Activated CD4-positive, alpha-beta T cell treated with anti-CD3 and anti-CD28 coated beads, Interleukin-2, amount 10 ng/mL, durations not matched to agents 7 days and 5 days (primary cell): ENCODE data around the gene WFDC11. TPM values are rescaled to one million over a fixed set of nuclear protein-coding genes. Genes with fewer than 3 reads are reported as not detected.
"Not testable (repeated sequence)": the region's sequence is repeated elsewhere in the genome, so short reads cannot be mapped to it uniquely, and the experiment has no call there.

Experiments
- CTCF ChIA-PET: fragments of 350-600 bp; sonication (Branson Sonifier 250); formaldehyde crosslinking; loops from one replicate; lab custom pipeline; 2021; ENCODE audit warnings: antibody characterized with exemption; lab: Charles Lee
- POLR2A ChIA-PET: fragments of 350-600 bp; sonication (Branson Sonifier 250); formaldehyde crosslinking; loops from one replicate; lab custom pipeline; 2021; ENCODE audit warnings: antibody characterized with exemption; lab: Charles Lee
- DNase-seq: peaks from one replicate; pipeline ENCODE4 v3.0.0-alpha.2; 2020
- H3K27ac Mint-ChIP-seq: one replicate; pipeline ENCODE4 v1.8.0; 2021; ENCODE audit warnings: mild to moderate bottlenecking, moderate library complexity, mixed read lengths
- H3K27me3 Mint-ChIP-seq: one replicate; pipeline ENCODE4 v1.8.0; 2021; ENCODE audit warnings: mixed read lengths
- H3K36me3 Mint-ChIP-seq: one replicate; pipeline ENCODE4 v1.8.0; 2021; ENCODE audit warnings: low read depth, mixed read lengths
- H3K4me1 Mint-ChIP-seq: one replicate; pipeline ENCODE4 v1.8.0; 2021; ENCODE audit warnings: mixed read lengths
- H3K4me3 Mint-ChIP-seq: one replicate; pipeline ENCODE4 v1.8.0; 2021; ENCODE audit warnings: mild to moderate bottlenecking, moderate library complexity, mixed read lengths
- H3K9me3 Mint-ChIP-seq: one replicate; pipeline ENCODE4 v1.8.0; 2021; ENCODE audit warnings: mixed read lengths
- total RNA-seq, 2 experiments: library from RNA; stranded (reverse); gene quantifications; one replicate each; pipeline ENCODE4 v1.2.3, GENCODE V29; 2021

WFDC11 gene
- not detected for total RNA-seq

DNA sequence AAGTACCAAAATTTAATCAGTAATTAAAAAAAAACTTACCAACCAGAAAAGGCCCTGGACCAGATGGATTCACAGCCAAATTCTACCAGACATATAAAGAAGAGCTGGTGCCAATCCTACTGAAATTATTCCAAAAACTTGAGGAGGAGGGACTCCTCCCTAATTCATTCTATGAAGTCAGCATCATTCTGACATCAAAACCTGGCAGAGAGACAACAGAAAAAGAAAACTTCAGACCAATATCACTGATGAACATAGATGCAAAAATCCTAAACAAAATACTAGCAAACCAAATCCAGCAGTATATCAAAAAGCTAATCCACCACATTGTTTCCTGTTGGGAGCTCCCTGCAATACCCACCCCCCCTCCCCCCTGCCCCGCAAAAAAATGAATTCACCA lies at the start of gene WFDC11:
WFDC11 (minus strand) TSS at position 101 of the 400 bp plus-strand sequence. CDS start 19,639 bp downstream, outside the sequence.
- Mint-ChIP-seq H3K27me3 (peaks cover 40% of the 10 kb centered on the region), H3K36me3 (no peaks in the 10 kb centered on the region), H3K4me1 (no peaks in the 10 kb centered on the region), H3K4me3 (no peak within 1 kb of the TSS), H3K27ac (no peak within 1 kb of the TSS), H3K9me3 (no peaks in the 10 kb centered on the region)
- DNase-seq = no peak
- ChIA-PET CTCF (no interaction called here), POLR2A (no interaction called here)

DNA sequence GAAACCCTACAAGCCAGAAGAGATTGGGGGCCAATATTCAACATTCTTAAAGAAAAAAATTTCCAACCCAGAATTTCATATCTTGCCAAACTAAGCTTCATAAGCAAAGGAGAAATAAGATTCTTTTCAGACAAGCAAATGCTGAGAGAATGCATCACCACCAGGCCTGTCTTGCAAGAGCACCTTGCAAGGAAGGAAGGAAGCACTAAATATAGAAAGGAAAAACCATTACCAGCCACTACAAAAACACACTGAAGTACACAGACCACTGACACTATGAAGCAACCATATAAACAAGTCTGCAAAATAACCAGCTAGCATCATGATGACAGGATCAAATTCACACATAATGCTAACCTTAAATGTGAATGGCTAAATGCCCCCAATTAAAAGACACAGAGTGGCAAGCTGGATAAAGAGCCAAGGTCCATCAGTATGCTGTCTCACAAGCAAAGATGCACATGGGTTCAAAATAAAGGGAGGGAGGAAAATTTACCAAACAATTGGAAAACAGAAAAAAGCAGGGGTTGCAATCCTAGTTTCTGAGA lies 46.2 kb upstream of the WFDC11 start:
- H3K4me3 Mint-ChIP-seq, H3K9me3 Mint-ChIP-seq, CTCF ChIA-PET, H3K27ac Mint-ChIP-seq, POLR2A ChIA-PET, DNase-seq, H3K4me1 Mint-ChIP-seq, H3K36me3 Mint-ChIP-seq: not testable (repeated sequence)
- peaks cover 43% of the 10 kb centered on the region for H3K27me3 Mint-ChIP-seq

DNA sequence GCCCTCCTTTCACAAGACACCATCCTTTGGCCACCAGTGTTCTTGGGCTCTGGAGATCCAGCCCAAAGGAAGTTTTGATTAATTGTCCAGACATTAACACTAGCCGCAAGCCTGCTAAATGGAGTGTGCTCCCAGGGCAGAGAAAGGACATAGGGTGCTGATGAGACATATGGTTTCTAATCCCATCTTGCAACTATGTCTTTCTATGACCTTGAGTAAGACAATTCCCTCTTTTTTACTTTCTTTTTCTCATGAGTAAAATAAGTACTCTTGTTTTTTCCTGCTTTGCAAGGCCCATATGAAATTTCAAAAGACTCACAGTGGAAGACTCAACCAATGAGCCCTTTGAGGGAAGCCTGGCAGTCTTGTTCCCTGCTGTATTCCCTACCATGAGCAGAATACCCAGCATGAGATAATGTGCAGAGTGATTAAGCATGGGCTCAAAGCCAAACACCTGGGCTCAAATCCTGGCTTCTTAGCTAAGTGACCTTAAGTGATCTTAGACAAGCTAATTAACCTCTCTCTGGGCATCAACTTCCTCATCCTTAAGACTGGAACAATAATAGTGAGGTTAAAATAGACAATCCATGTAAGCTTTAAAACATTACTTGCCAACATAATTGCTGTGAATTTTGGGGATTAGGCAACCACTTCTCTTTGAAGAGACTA lies 35.1 kb upstream of the WFDC11 start, which contains the start of gene WFDC10B:
WFDC10B (minus strand) TSS at position 51 of the 669 bp plus-strand sequence. CDS start 19,027 bp downstream, outside the sequence.
- no peak for DNase-seq
- CTCF ChIA-PET = no interaction called here

DNA sequence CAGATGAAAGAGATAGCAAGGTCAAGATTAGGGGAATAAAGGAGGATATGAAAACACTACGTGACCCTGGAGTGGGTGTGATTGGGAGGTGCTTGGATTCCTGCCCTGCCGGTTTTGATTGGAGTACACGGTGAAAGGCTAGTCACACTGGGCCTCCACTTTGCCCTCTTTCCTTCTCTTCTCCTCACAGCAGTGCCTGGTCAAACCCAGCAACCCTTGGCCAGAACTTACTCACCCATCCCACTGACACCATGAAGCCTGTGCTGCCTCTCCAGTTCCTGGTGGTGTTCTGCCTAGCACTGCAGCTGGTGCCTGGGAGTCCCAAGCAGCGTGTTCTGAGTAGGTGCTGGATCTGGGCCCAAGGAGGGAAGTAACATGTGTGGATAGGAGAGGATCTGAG lies 31.8 kb upstream of the WFDC11 start, which contains the start of gene WFDC13:
WFDC13 (plus strand) TSS at position 166 of the 400 bp plus-strand sequence; CDS start at position 252, 86 bp downstream.
- no peaks in the 10 kb centered on the region for H3K4me1 Mint-ChIP-seq
- DNase-seq = no peak
- no peak within 1 kb of the TSS for H3K27ac Mint-ChIP-seq
- POLR2A ChIA-PET = no interaction called here
- CTCF ChIA-PET = no interaction called here
- peaks cover 5% of the 10 kb centered on the region for H3K27me3 Mint-ChIP-seq
- no peak within 1 kb of the TSS for H3K4me3 Mint-ChIP-seq
- H3K9me3 Mint-ChIP-seq = no peaks in the 10 kb centered on the region
- no peaks in the 10 kb centered on the region for H3K36me3 Mint-ChIP-seq

More for the DNA sequence above, 35.1 kb upstream of the WFDC11 start, which contains the start of gene WFDC10B:
- Mint-ChIP-seq H3K9me3 (no peaks in the 10 kb centered on the region), H3K36me3 (no peaks in the 10 kb centered on the region), H3K27me3 (peaks cover 17% of the 10 kb centered on the region), H3K4me3 (no peak within 1 kb of the TSS), H3K4me1 (no peaks in the 10 kb centered on the region), H3K27ac (no peak within 1 kb of the TSS)
- POLR2A ChIA-PET = no interaction called here

DNA sequence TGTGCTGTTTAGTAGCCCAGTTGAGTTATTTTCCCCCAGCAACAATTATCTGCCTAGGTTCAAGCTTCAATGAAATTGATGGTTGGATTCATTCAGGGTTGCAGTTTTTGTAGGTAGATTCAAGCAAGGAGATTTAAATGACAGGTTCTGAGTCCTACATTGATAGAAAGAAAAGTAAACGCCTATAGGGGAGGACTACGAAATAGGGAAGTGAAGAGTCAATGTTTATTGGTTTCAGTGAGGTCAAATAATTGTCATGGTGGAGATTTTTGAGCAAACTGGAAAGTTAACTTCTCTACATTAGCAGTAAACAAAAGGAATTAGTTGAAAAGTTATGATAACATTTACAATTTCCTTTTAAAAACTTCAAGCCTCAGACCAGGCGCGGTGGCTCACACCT lies 31.1 kb upstream of the WFDC11 start:
- CTCF ChIA-PET = no interaction called here
- Mint-ChIP-seq H3K9me3 (no peaks in the 10 kb centered on the region), H3K36me3 (no peaks in the 10 kb centered on the region), H3K27ac (no peak overlapping the region), H3K4me3 (no peak overlapping the region), H3K27me3 (peaks cover 8% of the 10 kb centered on the region), H3K4me1 (no peaks in the 10 kb centered on the region)
- POLR2A ChIA-PET = no interaction called here
- no peak for DNase-seq

DNA sequence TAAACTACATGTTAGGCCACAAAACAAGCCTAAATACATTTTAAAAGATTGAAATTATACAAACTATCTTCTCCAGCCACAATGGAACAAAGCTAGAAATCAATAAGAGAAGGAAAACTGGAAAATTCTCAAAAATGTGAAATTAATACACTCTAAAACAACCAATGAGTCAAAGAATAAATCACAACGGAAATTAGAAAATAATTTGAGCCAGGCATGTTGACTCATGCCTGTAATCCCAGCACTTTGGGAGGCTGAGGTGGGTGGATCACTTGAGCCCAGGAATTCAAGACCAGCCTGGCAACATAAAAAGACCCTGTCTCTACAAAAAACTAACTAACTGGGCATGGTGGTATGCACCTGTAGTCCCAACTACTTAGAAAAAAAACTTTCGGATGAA lies 25.5 kb upstream of the WFDC11 start:
- no peak overlapping the region for H3K27ac Mint-ChIP-seq
- peaks cover 12% of the 10 kb centered on the region for H3K27me3 Mint-ChIP-seq
- no peak overlapping the region for H3K4me3 Mint-ChIP-seq
- DNase-seq = no peak
- ChIA-PET CTCF (no interaction called here), POLR2A (no interaction called here)
- H3K9me3 Mint-ChIP-seq = peaks cover 2% of the 10 kb centered on the region
- no peaks in the 10 kb centered on the region for H3K36me3 Mint-ChIP-seq
- no peaks in the 10 kb centered on the region for H3K4me1 Mint-ChIP-seq

DNA sequence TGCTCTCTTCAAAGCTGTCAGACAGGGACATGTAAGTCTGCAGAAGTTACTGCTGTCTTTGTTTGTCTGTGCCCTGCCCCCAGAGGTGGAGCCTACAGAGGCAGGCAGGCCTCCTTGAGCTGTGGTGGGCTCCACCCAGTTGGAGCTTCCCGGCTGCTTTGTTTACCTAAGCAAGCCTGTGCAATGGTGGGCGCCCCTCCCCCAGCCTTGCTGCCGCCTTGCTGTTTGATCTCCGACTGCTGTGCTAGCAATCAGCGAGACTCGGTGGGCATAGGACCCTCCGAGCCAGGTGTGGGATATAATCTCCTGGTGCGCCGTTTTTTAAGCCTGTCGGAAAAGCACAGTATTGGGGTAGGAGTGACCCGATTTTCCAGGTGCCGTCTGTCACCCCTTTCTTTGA lies 23.3 kb upstream of the WFDC11 start:
- POLR2A ChIA-PET, CTCF ChIA-PET, DNase-seq, H3K36me3 Mint-ChIP-seq, H3K27ac Mint-ChIP-seq, H3K9me3 Mint-ChIP-seq, H3K4me1 Mint-ChIP-seq, H3K4me3 Mint-ChIP-seq: not testable (repeated sequence)
- H3K27me3 Mint-ChIP-seq = peaks cover 13% of the 10 kb centered on the region

DNA sequence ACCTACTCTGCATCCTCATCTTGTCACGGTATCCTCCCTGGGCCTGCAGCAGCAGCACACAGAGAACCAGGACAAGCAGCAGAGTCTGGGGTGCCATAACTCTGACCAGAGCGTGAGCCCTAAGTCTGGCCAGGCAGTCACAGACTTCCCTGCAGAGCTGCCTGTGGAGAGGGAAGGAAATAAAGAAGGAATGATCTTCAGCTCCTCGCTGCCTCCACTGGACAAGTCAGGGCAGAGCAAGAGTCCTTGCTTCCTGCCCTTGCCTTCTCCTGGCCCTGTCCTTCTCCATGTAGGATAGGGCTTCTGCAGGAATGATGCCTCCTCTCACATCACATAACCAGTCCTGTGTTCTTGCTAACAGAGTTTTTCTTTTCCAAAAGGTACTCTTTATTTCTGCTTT lies 15.9 kb upstream of the WFDC11 start:
- Mint-ChIP-seq H3K27me3 (peaks cover 3% of the 10 kb centered on the region), H3K4me3 (no peak overlapping the region), H3K36me3 (no peaks in the 10 kb centered on the region), H3K27ac (no peak overlapping the region), H3K4me1 (no peaks in the 10 kb centered on the region), H3K9me3 (peaks cover 2% of the 10 kb centered on the region)
- POLR2A ChIA-PET = no interaction called here
- DNase-seq = no peak
- CTCF ChIA-PET = no interaction called here

DNA sequence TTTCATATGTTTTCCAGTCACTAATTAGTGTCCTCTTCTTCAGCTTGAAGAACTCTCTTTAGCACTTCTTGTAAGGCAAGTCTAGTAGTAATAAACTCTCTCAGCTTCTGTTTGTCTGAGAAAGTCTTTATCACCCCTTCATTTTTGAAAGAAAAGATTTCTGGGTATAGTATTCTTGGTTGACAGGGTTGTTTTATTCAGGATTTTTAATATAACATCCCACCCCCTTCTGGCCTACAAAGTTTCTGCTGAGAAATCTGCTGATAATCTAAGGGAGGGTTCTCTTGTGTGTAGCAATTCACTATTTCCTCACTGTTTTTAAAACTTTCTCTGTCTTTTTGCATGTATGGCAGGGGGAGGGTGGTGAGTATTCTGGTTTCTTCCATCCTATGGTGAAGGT lies 9.6 kb upstream of the WFDC11 start:
- H3K27ac Mint-ChIP-seq = no peak overlapping the region
- H3K4me1 Mint-ChIP-seq = no peaks in the 10 kb centered on the region
- no peak for DNase-seq
- H3K4me3 Mint-ChIP-seq = no peak overlapping the region
- peaks cover 11% of the 10 kb centered on the region for H3K27me3 Mint-ChIP-seq
- POLR2A ChIA-PET = no interaction called here
- H3K36me3 Mint-ChIP-seq = no peaks in the 10 kb centered on the region
- CTCF ChIA-PET = no interaction called here
- peaks cover 12% of the 10 kb centered on the region for H3K9me3 Mint-ChIP-seq

DNA sequence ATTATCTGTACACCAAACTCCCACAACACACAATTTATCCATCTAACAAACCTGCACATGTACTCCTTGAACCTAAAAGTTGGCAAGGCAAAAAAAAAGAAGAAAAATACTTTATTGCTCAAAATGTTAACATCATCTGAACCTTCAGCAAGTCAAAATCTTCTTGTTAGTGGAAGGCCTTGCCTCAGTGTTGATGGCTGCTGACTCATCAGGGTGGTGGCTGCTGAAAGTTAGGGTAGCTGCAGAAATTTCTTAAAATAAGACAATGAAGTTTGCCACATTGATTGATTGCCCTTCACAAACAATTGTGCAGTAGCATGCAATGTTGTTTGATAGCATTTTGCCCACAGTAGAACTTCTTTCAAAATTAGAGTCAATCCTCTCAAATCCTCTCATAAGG lies 2.7 kb upstream of the WFDC11 start:
- POLR2A ChIA-PET = no interaction called here
- H3K4me3 Mint-ChIP-seq = no peak overlapping the region
- CTCF ChIA-PET = no interaction called here

DNA sequence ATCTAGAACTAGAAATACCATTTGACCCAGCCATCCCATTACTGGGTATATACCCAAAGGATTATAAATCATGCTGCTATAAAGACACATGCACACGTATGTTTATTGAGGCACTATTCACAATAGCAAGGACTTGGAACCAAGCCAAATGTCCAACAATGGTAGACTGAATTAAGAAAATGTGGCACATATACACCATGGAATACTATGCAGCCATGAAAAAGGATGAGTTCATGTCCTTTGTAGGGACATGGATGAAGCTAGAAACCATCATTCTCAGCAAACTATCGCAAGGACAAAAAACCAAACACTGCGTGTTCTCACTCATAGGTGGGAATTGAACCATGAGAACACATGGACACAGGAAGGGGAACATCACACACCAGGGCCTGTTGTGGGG lies 13.0 kb downstream of the WFDC11 start:
- POLR2A ChIA-PET, H3K36me3 Mint-ChIP-seq: not testable (repeated sequence)

More for the DNA sequence above, 2.7 kb upstream of the WFDC11 start:
- Mint-ChIP-seq H3K9me3 (no peaks in the 10 kb centered on the region), H3K36me3 (no peaks in the 10 kb centered on the region), H3K27ac (no peak overlapping the region), H3K4me1 (no peaks in the 10 kb centered on the region), H3K27me3 (peaks cover 50% of the 10 kb centered on the region)
- DNase-seq = no peak

DNA sequence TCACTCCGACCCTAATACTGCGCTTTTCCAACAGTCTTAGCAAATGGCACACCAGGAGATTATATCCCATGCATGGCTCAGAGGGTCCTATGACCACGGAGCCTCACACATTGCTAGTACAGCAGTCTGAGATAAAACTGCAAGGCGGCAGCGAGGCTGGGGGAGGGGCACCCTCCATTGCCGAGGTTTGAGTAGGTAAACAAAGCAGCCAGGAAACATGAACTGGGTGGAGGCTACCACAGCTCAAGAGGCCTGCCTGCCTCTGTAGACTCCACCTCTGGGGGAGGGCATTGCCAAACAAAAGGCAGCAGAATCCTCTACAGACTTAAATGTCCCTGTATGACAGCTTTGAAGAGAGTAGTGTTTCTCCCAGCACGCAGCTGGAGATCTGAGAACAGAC lies 18.3 kb downstream of the WFDC11 start:
- H3K36me3 Mint-ChIP-seq, H3K4me3 Mint-ChIP-seq, H3K27me3 Mint-ChIP-seq, DNase-seq, H3K9me3 Mint-ChIP-seq, H3K4me1 Mint-ChIP-seq, CTCF ChIA-PET, POLR2A ChIA-PET, H3K27ac Mint-ChIP-seq: not testable (repeated sequence)

More for the DNA sequence above, 13.0 kb downstream of the WFDC11 start:
- DNase-seq, H3K4me3 Mint-ChIP-seq, H3K4me1 Mint-ChIP-seq, H3K27me3 Mint-ChIP-seq, CTCF ChIA-PET, H3K9me3 Mint-ChIP-seq, H3K27ac Mint-ChIP-seq: not testable (repeated sequence)

DNA sequence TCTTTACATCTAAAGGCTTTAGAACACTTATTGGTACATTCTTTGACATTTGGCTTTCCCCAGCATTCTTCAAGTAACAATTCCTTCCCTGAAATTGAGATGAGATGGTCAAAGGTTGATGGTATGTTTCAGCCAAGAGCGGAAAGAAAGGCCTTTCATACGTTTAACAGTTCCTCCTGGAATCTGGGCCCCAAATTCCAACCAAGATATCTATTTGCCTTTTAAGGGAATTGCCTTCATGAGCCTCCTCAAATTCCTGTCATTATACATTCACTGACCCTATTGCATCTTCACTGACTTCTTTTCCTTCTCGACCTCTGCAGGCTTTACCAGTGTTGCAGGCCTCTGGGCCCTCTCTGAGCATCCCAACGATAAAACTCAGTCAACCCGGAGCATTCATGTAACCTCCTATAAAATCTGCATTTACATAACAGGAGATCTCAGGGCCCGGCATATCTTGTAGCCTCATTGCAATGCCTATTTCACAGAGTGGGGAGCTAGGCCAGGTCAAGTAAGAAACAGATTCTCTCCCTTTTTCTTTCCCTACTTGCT lies 20.7 kb downstream of the WFDC11 start:
- Mint-ChIP-seq H3K36me3 (no peaks in the 10 kb centered on the region), H3K27me3 (peaks cover 3% of the 10 kb centered on the region), H3K4me3 (no peak overlapping the region), H3K4me1 (no peaks in the 10 kb centered on the region), H3K9me3 (no peaks in the 10 kb centered on the region), H3K27ac (no peak overlapping the region)
- CTCF ChIA-PET = no interaction called here
- POLR2A ChIA-PET = no interaction called here
- DNase-seq = no peak
